Measurements from ENCODE around the gene CIB2. TPM values are rescaled to one million over a fixed set of nuclear protein-coding genes. Genes with fewer than 3 reads are reported as not detected.

Gene CIB2
- total RNA-seq, 1 experiment from 2014 or later = 43.2 TPM

- H2BK15ac ChIP-seq (ENCODE audit: low read depth, low read length) = no peak overlapping the region
- H3K27me3 ChIP-seq (ENCODE audit: insufficient read depth, low read length) = no peaks in the 10 kb centered on the region
- no peak overlapping the region for H3T11ph ChIP-seq (ENCODE audit: low read length)
- TF ChIP-seq, protein P1, sequence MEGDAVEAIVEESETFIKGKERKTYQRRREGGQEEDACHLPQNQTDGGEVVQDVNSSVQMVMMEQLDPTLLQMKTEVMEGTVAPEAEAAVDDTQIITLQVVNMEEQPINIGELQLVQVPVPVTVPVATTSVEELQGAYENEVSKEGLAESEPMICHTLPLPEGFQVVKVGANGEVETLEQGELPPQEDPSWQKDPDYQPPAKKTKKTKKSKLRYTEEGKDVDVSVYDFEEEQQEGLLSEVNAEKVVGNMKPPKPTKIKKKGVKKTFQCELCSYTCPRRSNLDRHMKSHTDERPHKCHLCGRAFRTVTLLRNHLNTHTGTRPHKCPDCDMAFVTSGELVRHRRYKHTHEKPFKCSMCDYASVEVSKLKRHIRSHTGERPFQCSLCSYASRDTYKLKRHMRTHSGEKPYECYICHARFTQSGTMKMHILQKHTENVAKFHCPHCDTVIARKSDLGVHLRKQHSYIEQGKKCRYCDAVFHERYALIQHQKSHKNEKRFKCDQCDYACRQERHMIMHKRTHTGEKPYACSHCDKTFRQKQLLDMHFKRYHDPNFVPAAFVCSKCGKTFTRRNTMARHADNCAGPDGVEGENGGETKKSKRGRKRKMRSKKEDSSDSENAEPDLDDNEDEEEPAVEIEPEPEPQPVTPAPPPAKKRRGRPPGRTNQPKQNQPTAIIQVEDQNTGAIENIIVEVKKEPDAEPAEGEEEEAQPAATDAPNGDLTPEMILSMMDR (conservative IDR thresholded peaks at IDR 0.05) = no peak
- H3K4me3 Mint-ChIP-seq = no peak overlapping the region
- peaks cover 14 to 18% of the 10 kb centered on the region in 2 experiments for H3K4me1 Mint-ChIP-seq
- no peak overlapping the region for H3K14ac ChIP-seq (ENCODE audit: insufficient read depth, low read length)
- no peak overlapping the region for H2BK12ac ChIP-seq (ENCODE audit: insufficient read length, low read depth, low read length)
- no peak overlapping the region for H3K4me2 ChIP-seq (ENCODE audit: insufficient read depth, insufficient read length, low read length)
- H3K27me3 Mint-ChIP-seq (ENCODE audit: low read depth) = peaks cover 2% of the 10 kb centered on the region
- H4K91ac ChIP-seq (ENCODE audit: insufficient read length, low read depth, low read length) = no peak overlapping the region
- no peaks in the 10 kb centered on the region for H3K9me3 Mint-ChIP-seq
- no peaks in the 10 kb centered on the region for H3K79me2 ChIP-seq (ENCODE audit: insufficient read depth, low read length)
- no peak overlapping the region for H3K4ac ChIP-seq (ENCODE audit: low read depth, low read length)
- no peak for DNase-seq
- H3K36me3 Mint-ChIP-seq (ENCODE audit: insufficient read depth in 1 of 3, low read depth in 3 of 3) = no peaks in the 10 kb centered on the region
- no peaks in the 10 kb centered on the region for H4K20me1 ChIP-seq (ENCODE audit: control insufficient read depth, insufficient read depth, insufficient read length)
- H2BK120ac ChIP-seq (ENCODE audit: low read depth, low read length, poor library complexity, severe bottlenecking) = no peak overlapping the region
- H3K4me1 ChIP-seq (ENCODE audit: insufficient read depth, low read length) = peaks cover 2% of the 10 kb centered on the region; the same call in 1 of the 2 replicates
- H2AFZ ChIP-seq (ENCODE audit: low read length) = no peak overlapping the region
- H4K8ac ChIP-seq (replicated peaks; ENCODE audit: insufficient read length, low read depth, low read length) = no peak overlapping the region
- no peak overlapping the region for H3K27ac ChIP-seq (ENCODE audit: insufficient read length, low read depth, low read length)
- H3K23me2 ChIP-seq (ENCODE audit: insufficient read length, low read depth, low read length, poor library complexity, severe bottlenecking) = peaks cover 3% of the 10 kb centered on the region
- H4K5ac ChIP-seq (ENCODE audit: insufficient read length, low read depth, low read length) = no peak overlapping the region
- no peak overlapping the region for H3K56ac ChIP-seq (ENCODE audit: insufficient read length, low read depth, low read length)
- WGBS (ENCODE audit: extremely low coverage, insufficient read length, low lambda C conversion rate) = no CpG with 5 or more reads among the region's 11 CpGs
- H2BK5ac ChIP-seq (ENCODE audit: insufficient read length, low read length) = no peak overlapping the region
- no peaks in the 10 kb centered on the region for H3K9me3 ChIP-seq (ENCODE audit: control insufficient read depth, low read depth, low read length)
- H3K18ac ChIP-seq (ENCODE audit: insufficient read length, low read depth, low read length) = no peak overlapping the region
- no peak overlapping the region for H3K27ac Mint-ChIP-seq
- H3K23ac ChIP-seq (ENCODE audit: insufficient read length, low read depth, low read length) = no peak overlapping the region
- no peak overlapping the region for H3K9ac ChIP-seq (ENCODE audit: extremely low read depth, insufficient read length, low read length)
- no peaks in the 10 kb centered on the region for H3K79me1 ChIP-seq (ENCODE audit: insufficient read depth, low read depth, low read length, poor library complexity, severe bottlenecking)
- no peak overlapping the region for H2AK5ac ChIP-seq (ENCODE audit: insufficient read length, low read length)
- H2BK20ac ChIP-seq (ENCODE audit: low read depth, low read length, poor library complexity, severe bottlenecking) = no peak overlapping the region
These were observed 51.8 kb downstream of the CIB2 start for GRCh38 chr15:78079298-78080087.
